Parathyroid adenoma (tissue), 2 donors: ENCODE measurements around the gene ALG12.
A peak's percentile ranks its signal among the peaks of the same experiment; 100 is the strongest.

Source experiments
- H2AFZ ChIP-seq: fragments of 300-600 bp; sonication (generic); one replicate; pipeline ENCODE4 v1.7.0; 2017; ENCODE audit warnings: antibody characterized with exemption, mild to moderate bottlenecking
- H3K27ac ChIP-seq: fragments of 300-600 bp; sonication (generic); one replicate; pipeline ENCODE4 v1.7.0; 2017
- H3K27me3 ChIP-seq: fragments of 300-600 bp; sonication (generic); one replicate; pipeline ENCODE4 v1.7.0; 2017; ENCODE audit warnings: low read length; ENCODE audit not compliant: control insufficient read depth, insufficient read depth
- H3K36me3 ChIP-seq: fragments of 300-600 bp; sonication (generic); one replicate; pipeline ENCODE4 v1.7.0; 2017; ENCODE audit warnings: low read length; ENCODE audit not compliant: control insufficient read depth, insufficient read depth
- H3K4me1 ChIP-seq: fragments of 300-600 bp; sonication (generic); one replicate; pipeline ENCODE4 v1.7.0; 2017; ENCODE audit warnings: control low read depth
- H3K4me2 ChIP-seq: fragments of 300-600 bp; sonication (generic); one replicate; pipeline ENCODE4 v1.7.0; 2017; ENCODE audit warnings: low read length
- H3K4me3 ChIP-seq: fragments of 300-600 bp; sonication (generic); one replicate; pipeline ENCODE4 v1.7.0; 2017; ENCODE audit warnings: low read depth, low read length
- H3K79me2 ChIP-seq: fragments of 300-600 bp; sonication (generic); one replicate; pipeline ENCODE4 v1.7.0; 2017; ENCODE audit warnings: control low read depth
- H3K9ac ChIP-seq: fragments of 300-600 bp; sonication (generic); one replicate; pipeline ENCODE4 v1.7.0; 2017; ENCODE audit warnings: mild to moderate bottlenecking
- H3K9me3 ChIP-seq: fragments of 300-600 bp; sonication (generic); one replicate; pipeline ENCODE4 v1.7.0; 2017; ENCODE audit warnings: low read length; ENCODE audit not compliant: control insufficient read depth
- TF ChIP-seq, protein P1 (sequence below): fragments of 300-600 bp; sonication (generic); IDR thresholded peaks from one replicate; pipeline ENCODE4 v1.7.0; 2017; ENCODE audit warnings: antibody characterized with exemption, mild to moderate bottlenecking
- donor health status: primary hyperparathyroidism.

ALG12 gene

GRCh38 chr22:49941507-49942316 is 23.5 kb upstream of the ALG12 start:
- peaks cover 2% of the 10 kb centered on the region for H3K4me1 ChIP-seq
- no peak overlapping the region for H3K4me2 ChIP-seq
- H3K79me2 ChIP-seq: no peaks in the 10 kb centered on the region
- TF ChIP-seq, protein P1, sequence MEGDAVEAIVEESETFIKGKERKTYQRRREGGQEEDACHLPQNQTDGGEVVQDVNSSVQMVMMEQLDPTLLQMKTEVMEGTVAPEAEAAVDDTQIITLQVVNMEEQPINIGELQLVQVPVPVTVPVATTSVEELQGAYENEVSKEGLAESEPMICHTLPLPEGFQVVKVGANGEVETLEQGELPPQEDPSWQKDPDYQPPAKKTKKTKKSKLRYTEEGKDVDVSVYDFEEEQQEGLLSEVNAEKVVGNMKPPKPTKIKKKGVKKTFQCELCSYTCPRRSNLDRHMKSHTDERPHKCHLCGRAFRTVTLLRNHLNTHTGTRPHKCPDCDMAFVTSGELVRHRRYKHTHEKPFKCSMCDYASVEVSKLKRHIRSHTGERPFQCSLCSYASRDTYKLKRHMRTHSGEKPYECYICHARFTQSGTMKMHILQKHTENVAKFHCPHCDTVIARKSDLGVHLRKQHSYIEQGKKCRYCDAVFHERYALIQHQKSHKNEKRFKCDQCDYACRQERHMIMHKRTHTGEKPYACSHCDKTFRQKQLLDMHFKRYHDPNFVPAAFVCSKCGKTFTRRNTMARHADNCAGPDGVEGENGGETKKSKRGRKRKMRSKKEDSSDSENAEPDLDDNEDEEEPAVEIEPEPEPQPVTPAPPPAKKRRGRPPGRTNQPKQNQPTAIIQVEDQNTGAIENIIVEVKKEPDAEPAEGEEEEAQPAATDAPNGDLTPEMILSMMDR: no peak
- no peaks in the 10 kb centered on the region for H3K36me3 ChIP-seq
- no peaks in the 10 kb centered on the region for H3K9me3 ChIP-seq
- H3K4me3 ChIP-seq: no peak overlapping the region
- no peak overlapping the region for H3K27ac ChIP-seq
- H2AFZ ChIP-seq: no peak overlapping the region
- no peak overlapping the region for H3K9ac ChIP-seq
- H3K27me3 ChIP-seq: no peaks in the 10 kb centered on the region

GRCh38 chr22:49938565-49939136 is 20.4 kb upstream of the ALG12 start:
- H3K9ac ChIP-seq: no peak overlapping the region
- TF ChIP-seq, protein P1: no peak
- no peaks in the 10 kb centered on the region for H3K79me2 ChIP-seq
- no peaks in the 10 kb centered on the region for H3K36me3 ChIP-seq
- no peak overlapping the region for H3K4me2 ChIP-seq
- H3K4me1 ChIP-seq: peaks cover 5% of the 10 kb centered on the region
- peak overlapping the region; percentile 51 for H3K27ac ChIP-seq
- H2AFZ ChIP-seq: no peak overlapping the region
- H3K9me3 ChIP-seq: no peaks in the 10 kb centered on the region
- no peaks in the 10 kb centered on the region for H3K27me3 ChIP-seq
- no peak overlapping the region for H3K4me3 ChIP-seq

DNA sequence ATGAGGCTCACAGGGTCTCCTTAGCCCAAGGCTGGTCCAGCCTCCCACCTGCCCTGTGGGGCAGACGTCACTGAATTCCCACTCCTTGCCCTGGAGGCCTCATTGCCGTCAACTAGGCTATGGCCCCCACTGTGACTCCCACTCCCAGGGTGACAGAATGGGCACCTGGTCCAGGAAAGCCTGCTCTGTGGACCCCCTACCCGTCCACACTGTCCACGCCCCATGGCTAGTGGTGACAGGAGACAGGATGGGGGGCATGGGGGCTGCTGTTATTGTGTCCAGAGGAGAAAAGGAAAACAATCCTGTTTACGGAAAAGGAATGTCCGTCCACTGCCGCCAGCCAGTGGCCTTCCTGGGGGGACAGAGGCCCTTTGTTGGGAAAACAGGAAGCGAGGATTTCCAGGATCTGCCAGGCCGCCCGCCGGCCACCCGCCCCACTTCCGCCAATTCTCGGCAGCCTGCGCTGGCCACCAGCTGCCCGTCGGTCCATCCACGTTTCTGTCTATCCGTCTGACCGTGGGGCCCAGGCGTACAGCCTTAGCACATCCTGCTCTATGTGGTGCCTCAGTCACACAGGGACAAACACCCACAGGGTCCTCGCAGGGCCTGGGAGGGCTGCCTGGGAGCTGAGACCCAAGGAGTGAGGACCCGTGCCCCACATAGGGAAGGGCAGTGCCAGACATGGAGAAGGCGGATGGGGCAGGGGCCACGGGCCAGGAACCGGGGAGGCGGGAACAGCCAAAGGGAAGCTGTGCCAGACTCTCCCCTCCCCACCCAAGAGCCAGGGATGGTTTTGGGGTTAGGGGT is 19.7 kb upstream of the ALG12 start:
- Histone ChIP-seq H3K9ac (no peak overlapping the region), H3K27me3 (no peaks in the 10 kb centered on the region), H2AFZ (no peak overlapping the region), H3K36me3 (no peaks in the 10 kb centered on the region), H3K9me3 (no peaks in the 10 kb centered on the region), H3K79me2 (no peaks in the 10 kb centered on the region), H3K4me1 (peaks cover 5% of the 10 kb centered on the region), H3K4me2 (no peak overlapping the region), H3K27ac (peak overlapping the region; percentile 73), H3K4me3 (no peak overlapping the region)
- TF ChIP-seq, protein P1: no peak

- Histone ChIP-seq H3K9ac (no peak overlapping the region), H3K9me3 (no peaks in the 10 kb centered on the region), H3K79me2 (no peaks in the 10 kb centered on the region), H3K4me3 (no peak overlapping the region), H3K27ac (peak overlapping the region; percentile 73), H3K4me1 (peaks cover 5% of the 10 kb centered on the region), H3K27me3 (no peaks in the 10 kb centered on the region), H2AFZ (no peak overlapping the region), H3K36me3 (no peaks in the 10 kb centered on the region), H3K4me2 (no peak overlapping the region)
- TF ChIP-seq, protein P1: no peak
Observed at GRCh38 chr22:49936973-49937757, 18.9 kb upstream of the ALG12 start.
